Measurements from ENCODE around the gene ZNF205. TPM values are rescaled to one million over a fixed set of nuclear protein-coding genes. Genes with fewer than 3 reads are reported as not detected.
A peak's percentile ranks its signal among the peaks of the same experiment; 100 is the strongest.

The ZNF205 gene
- total and polyA plus RNA-seq, 9 of the 15 experiments (the other 6 are each of a cell fraction or from before 2014, with no cell fraction given): 2.4 to 11.8 (median 5.1) TPM; not detected in 2

DNA sequence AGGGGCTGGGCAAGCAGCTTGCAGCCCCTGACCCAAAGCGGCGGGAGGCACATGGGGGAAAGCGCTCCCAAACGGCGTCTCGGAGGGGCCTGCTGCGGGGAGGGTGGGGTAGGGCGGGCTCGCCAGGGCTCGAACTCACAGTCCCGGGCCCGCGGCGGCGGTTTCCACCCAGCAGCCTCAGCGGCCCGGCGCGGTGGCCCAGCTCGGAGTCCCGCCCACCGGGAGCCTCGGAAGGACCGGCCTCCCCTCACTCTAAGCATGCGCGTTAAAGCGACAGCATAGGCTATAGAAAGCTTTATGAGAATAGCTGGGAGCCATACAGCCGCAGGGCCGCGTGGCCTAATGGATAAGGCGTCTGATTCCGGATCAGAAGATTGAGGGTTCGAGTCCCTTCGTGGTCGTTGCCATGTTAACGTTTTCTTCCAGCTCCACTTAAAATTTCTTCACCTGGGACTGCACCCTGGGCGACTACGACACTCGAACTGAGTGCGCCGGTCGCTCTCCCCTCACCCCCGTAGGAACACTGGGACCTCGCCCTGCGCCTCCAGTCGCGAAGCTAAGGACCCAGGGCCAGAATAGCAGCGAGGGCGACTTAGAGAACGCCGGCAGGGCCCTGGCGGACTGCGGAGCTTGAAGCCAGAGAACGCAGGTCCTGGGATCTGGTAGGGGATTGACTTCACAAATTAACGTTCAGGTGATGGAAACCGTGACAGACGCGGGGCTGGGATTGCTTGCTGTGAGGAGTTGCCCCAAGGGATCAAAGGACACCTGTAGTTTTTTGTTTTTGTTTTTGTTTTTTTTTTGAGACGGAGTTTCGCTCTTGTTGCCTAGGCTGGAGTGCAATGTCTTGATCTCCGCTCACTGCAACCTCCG is 38.2 kb downstream of the ZNF205 start (continued):
- TF ChIP-seq ZNF584 (CRISPR knock-in tag; IDR thresholded peaks at IDR 0.05; ENCODE audit: low read depth): no peak
- TF ChIP-seq ZNF174 (CRISPR knock-in tag; IDR thresholded peaks at IDR 0.05): no peak
- TF ChIP-seq NFE2L1 (tag; IDR thresholded peaks at IDR 0.05; ENCODE audit: borderline replicate concordance, low read depth): no peak
- TF ChIP-seq ARNT (IDR thresholded peaks at IDR 0.05): peak in 1 of 2 experiments; percentile 35; a peak in 1 of 4 replicates
- TF ChIP-seq CC2D1A (IDR thresholded peaks at IDR 0.05): no peak
- no peak for TF ChIP-seq ELF4 (CRISPR knock-in tag; IDR thresholded peaks at IDR 0.05)
- no peak for TF ChIP-seq SLC30A9 (CRISPR knock-in tag; IDR thresholded peaks at IDR 0.05)
- TF ChIP-seq, protein P1, sequence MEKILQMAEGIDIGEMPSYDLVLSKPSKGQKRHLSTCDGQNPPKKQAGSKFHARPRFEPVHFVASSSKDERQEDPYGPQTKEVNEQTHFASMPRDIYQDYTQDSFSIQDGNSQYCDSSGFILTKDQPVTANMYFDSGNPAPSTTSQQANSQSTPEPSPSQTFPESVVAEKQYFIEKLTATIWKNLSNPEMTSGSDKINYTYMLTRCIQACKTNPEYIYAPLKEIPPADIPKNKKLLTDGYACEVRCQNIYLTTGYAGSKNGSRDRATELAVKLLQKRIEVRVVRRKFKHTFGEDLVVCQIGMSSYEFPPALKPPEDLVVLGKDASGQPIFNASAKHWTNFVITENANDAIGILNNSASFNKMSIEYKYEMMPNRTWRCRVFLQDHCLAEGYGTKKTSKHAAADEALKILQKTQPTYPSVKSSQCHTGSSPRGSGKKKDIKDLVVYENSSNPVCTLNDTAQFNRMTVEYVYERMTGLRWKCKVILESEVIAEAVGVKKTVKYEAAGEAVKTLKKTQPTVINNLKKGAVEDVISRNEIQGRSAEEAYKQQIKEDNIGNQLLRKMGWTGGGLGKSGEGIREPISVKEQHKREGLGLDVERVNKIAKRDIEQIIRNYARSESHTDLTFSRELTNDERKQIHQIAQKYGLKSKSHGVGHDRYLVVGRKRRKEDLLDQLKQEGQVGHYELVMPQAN (IDR thresholded peaks at IDR 0.05; ENCODE audit: borderline replicate concordance): 0 out of 2 replicates have a peak, but pooled peaks have one; percentile 62
- TF ChIP-seq ZNF12 (CRISPR knock-in tag; IDR thresholded peaks at IDR 0.05): no peak
- TF ChIP-seq, protein P2, sequence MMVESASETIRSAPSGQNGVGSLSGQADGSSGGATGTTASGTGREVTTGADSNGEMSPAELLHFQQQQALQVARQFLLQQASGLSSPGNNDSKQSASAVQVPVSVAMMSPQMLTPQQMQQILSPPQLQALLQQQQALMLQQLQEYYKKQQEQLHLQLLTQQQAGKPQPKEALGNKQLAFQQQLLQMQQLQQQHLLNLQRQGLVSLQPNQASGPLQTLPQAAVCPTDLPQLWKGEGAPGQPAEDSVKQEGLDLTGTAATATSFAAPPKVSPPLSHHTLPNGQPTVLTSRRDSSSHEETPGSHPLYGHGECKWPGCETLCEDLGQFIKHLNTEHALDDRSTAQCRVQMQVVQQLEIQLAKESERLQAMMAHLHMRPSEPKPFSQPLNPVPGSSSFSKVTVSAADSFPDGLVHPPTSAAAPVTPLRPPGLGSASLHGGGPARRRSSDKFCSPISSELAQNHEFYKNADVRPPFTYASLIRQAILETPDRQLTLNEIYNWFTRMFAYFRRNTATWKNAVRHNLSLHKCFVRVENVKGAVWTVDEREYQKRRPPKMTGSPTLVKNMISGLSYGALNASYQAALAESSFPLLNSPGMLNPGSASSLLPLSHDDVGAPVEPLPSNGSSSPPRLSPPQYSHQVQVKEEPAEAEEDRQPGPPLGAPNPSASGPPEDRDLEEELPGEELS (CRISPR knock-in tag; IDR thresholded peaks at IDR 0.05; ENCODE audit: borderline replicate concordance): no peak
- TF ChIP-seq, protein P3, sequence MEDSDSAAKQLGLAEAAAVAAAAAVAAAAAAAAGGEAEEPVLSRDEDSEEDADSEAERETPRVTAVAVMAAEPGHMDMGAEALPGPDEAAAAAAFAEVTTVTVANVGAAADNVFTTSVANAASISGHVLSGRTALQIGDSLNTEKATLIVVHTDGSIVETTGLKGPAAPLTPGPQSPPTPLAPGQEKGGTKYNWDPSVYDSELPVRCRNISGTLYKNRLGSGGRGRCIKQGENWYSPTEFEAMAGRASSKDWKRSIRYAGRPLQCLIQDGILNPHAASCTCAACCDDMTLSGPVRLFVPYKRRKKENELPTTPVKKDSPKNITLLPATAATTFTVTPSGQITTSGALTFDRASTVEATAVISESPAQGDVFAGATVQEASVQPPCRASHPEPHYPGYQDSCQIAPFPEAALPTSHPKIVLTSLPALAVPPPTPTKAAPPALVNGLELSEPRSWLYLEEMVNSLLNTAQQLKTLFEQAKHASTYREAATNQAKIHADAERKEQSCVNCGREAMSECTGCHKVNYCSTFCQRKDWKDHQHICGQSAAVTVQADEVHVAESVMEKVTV (CRISPR knock-in tag; IDR thresholded peaks at IDR 0.05): no peak
- TF ChIP-seq BRF1 (IDR thresholded peaks at IDR 0.05; ENCODE audit: borderline replicate concordance, extremely low read depth, insufficient read length): peak; percentile 92
- no peak for TF ChIP-seq ZEB2 (IDR thresholded peaks at IDR 0.05)
